Activated naive CD4-positive, alpha-beta T cell treated with anti-CD3 and anti-CD28 coated beads, Interleukin-2, amount 50 U/mL, for 24 hours (primary cell): ENCODE measurements around the gene HIC2.
"Not testable (repeated sequence)": the region's sequence is repeated elsewhere in the genome, so short reads cannot be mapped to it uniquely, and the experiment has no call there.

Experiments
- H3K27ac Mint-ChIP-seq: one replicate; pipeline ENCODE4 v1.8.0; 2021; ENCODE audit warnings: mild to moderate bottlenecking, mixed read lengths
- H3K27me3 Mint-ChIP-seq: one replicate; pipeline ENCODE4 v1.8.0; 2021; ENCODE audit warnings: mixed read lengths
- H3K36me3 Mint-ChIP-seq: one replicate; pipeline ENCODE4 v1.8.0; 2021; ENCODE audit warnings: mixed read lengths
- H3K4me1 Mint-ChIP-seq: one replicate; pipeline ENCODE4 v1.8.0; 2021; ENCODE audit warnings: mixed read lengths
- H3K4me3 Mint-ChIP-seq: one replicate; pipeline ENCODE4 v1.8.0; 2021; ENCODE audit warnings: mild to moderate bottlenecking, mixed read lengths
- H3K9me3 Mint-ChIP-seq: one replicate; pipeline ENCODE4 v1.8.0; 2021; ENCODE audit warnings: mixed read lengths

The HIC2 gene

DNA sequence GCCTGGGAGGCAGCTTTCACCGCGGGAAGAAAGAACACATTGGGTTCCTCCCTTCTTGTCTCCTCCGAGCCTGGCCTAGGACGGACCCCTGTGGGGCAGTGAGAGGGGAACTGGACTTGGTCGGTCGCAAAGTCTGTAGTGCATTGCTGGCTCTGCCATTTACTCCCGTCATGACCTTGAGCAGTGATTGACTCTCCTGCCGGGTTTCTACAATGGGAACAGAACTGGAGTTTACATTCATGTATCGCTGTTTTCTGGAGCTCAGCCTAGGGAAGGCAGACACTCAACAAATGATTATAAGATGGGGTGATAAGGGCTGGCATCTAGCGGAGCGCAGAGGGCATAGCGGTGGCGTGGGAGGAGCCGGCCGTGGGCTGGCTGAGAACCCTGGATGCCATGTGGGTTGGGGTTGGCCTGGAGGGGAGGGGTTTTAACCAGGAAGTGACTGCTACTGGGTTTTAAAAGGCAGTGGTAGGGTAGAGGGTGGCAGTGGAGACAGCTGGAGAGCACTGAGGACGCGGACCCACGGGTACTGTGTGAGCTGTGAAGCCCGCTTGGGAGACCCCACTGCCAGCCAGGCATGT, 3.1 kb downstream of the HIC2 start:
- H3K9me3 Mint-ChIP-seq, H3K4me3 Mint-ChIP-seq, H3K36me3 Mint-ChIP-seq, H3K27ac Mint-ChIP-seq, H3K4me1 Mint-ChIP-seq, H3K27me3 Mint-ChIP-seq: not testable (repeated sequence)

DNA sequence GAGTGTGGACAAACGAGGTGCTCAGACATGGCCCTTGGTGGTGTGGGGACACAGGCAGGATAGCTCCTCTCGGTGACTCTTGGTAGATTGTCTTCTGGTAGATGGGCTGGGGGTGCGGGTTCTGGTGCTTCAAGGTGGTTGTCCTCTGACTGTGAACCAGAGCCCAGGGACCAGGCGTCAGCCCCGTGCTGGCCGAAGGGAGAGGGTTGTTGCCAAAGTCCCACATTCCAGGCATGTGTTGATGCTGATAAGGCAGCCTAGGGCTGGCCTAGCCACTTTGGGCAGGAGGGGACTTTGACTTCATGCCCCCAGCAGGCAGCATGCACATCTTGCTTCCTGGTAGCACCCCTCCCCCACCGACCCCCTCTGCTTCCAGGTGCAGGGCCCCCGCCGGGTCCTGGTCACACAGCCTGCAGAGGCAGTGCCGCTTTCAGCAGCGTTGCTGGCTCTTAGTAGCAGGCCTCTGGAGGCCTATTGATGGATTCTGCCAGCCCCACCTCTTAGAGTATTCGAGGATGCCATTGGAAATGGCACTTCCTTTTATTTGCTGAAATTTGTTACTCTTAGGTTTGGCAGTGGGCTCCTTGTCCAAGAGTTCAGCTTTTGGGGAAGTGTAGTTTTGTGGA, 7.0 kb downstream of the HIC2 start:
- not testable (repeated sequence) for H3K4me3 Mint-ChIP-seq, H3K4me1 Mint-ChIP-seq, H3K9me3 Mint-ChIP-seq, H3K27me3 Mint-ChIP-seq, H3K27ac Mint-ChIP-seq, H3K36me3 Mint-ChIP-seq

DNA sequence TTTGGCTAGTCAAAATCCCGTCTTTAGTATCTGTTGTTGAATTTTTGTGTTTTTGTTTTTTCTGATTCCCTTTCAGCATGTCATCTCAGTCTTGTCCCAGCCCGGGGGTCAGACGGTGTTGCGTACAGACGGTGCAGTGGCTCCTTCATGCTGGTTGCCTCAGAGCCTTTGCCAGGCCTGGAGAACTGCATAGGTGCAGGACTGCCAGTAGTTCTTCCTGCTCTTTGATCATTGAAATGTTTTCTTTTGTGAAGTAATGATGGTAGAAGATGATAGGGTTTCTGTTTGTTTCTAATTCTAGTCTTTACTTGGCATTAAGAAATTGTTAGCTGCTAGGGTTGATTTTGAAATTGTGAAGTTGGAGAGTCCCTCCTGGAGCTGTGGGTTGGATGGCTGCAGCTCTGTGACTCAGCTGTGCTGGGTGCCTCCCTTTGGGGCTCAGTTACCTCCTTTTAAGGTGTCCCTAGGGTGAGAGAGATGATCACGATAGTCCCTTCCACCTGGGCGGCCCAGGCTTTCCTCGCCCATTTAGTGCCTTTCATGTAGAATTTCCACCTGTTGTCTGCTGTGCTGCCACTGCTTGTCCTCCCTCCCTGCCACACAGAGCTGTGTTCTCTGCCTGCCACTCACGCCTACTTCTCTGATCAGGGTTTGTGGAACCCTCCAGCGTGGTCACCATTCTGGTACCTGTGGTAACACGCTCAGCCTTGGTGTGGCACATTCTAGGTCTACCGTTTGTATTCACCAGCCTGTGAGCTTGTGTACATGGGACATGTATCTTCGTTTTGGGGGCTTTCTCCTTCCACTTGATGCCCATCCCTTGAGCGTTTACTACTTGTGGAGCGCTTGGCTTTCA, 17.4 kb downstream of the HIC2 start:
- H3K27me3 Mint-ChIP-seq: not testable (repeated sequence)

DNA sequence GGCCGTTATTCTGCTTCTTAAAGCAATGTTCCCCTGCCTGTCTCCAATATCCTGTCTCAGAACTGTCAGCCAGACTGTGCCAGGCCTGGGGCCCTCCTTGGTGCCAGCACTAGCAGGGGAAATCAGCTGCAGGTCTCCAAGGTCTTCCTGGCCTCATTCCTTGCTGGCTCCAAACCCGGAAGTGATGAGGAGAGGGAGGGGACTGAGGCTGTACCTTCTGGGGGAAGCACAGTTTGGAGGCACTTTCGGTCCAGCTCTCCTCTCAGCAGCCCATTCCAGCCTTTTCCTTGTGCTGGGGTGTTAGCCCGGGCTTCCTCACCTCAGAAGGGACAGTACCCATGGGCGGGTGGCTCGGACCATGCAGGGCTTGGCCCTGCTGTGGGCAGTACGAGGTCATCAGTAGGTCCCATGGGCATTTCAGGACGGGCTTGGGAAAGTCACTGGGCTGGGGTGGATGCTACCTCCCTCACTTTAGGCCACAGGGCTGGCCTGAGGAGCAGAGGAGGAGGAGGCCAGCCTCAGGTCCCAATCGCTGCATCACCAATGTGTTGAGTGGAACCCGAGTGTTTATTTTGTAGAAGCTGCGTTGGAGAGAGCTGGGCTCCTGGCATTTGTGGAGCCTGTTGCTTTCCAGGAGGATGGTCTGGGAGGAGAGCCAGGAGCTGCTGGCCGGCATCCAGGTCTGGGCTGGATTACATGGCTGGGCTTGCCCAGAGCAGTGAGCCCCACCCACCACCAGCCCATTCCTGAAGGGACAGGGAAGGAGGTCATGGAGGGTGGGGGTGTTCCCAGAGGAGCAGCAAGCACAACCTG, 19.0 kb downstream of the HIC2 start:
- H3K4me3 Mint-ChIP-seq, H3K9me3 Mint-ChIP-seq, H3K27ac Mint-ChIP-seq, H3K27me3 Mint-ChIP-seq, H3K4me1 Mint-ChIP-seq, H3K36me3 Mint-ChIP-seq: not testable (repeated sequence)

More for the DNA sequence above, 17.4 kb downstream of the HIC2 start:
- not testable (repeated sequence) for H3K9me3 Mint-ChIP-seq, H3K27ac Mint-ChIP-seq, H3K36me3 Mint-ChIP-seq, H3K4me3 Mint-ChIP-seq, H3K4me1 Mint-ChIP-seq

DNA sequence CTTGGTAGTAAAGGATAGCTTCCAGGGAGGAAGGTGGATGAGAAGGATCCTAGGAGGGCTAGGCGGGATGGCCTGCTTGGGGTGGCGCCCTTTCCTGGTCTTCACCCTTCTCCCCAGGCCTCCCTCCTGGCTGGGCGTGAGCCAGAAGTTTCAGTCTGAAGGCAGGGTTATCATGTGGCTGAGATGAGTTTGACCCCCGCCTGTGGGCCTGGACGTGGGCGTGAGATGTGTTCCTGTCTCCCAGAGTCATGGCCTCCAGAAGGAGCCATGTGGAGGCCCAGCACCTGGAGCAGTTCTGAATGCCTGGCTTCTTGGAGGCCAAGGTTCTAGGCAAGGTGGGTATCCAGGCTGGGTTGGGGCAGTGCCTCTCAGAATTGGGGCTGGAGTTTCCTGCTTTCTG, 20.8 kb downstream of the HIC2 start:
- H3K27me3 Mint-ChIP-seq, H3K36me3 Mint-ChIP-seq, H3K9me3 Mint-ChIP-seq, H3K27ac Mint-ChIP-seq, H3K4me3 Mint-ChIP-seq, H3K4me1 Mint-ChIP-seq: not testable (repeated sequence)

DNA sequence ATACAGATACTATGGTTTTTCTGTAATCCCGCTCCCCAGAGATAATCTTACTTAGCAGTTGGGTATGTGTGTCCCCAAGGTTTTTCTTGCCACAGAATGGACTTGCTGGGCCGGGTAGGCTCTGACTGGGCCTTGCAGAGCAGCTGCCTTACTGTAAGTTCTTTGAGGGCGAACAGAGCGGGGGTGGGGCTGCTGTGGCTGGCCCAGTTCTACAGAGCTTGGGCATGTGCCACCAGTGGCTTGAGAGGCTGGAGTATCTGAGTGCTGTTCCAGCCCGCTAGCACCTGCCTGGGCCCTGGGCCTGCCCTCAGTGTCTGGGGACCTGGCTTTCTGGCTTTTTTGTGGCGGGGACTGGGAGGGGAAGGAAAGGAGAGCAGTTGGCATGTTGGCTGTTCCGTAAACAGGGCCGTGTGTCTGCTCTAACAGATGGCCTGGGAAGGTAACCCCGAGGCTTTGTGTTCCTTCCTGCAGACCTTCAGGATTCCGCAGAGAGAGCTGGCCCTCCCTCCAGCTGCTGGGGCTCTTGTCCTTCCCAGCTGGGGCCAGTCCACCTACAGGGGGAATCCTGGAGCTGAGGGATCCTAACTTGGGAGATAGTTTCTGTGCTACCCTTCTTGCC, 23.0 kb downstream of the HIC2 start:
- H3K4me1 Mint-ChIP-seq, H3K36me3 Mint-ChIP-seq, H3K27ac Mint-ChIP-seq, H3K9me3 Mint-ChIP-seq, H3K27me3 Mint-ChIP-seq, H3K4me3 Mint-ChIP-seq: not testable (repeated sequence)

DNA sequence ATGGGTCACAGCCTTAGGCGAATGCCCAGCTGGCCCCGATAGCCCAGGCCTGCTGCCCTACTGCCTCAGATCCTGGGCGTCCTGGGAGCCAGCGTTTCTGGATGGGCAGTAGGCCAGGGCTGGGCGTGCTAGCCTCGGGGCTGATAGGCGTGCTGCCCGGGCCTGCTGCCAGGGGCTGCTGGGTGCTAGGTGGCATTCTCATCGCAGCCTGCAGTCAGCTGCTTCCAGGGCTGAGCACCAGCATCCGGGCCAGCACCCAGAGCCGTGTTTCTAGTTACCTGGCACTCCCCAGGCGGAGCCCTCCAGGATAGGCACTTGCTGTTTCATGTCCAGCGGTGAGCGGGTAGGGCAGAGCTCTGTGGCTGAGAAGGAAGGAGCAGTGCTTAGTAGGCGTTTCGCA, 23.5 kb downstream of the HIC2 start:
- not testable (repeated sequence) for H3K27ac Mint-ChIP-seq

DNA sequence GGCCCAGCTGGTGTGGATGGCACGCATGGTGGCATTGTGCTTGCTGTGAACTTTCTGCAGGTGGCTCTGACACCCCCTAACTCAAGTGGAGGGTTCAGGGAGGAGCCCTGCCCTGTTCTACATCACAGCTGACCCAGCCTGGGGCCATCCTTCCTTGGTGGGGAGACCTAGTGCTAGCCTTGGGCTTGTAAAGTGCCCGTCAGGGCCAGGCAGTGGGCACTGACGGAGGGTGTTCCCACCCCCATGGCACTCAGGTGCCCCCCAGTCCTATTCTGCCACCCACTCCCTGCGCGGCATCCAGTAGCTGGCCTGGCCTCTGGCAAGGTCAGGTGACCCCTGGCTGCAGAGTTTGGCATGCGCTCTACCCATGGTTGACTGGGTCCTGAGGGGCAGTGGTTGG, 24.0 kb downstream of the HIC2 start:
- H3K27ac Mint-ChIP-seq, H3K9me3 Mint-ChIP-seq, H3K36me3 Mint-ChIP-seq, H3K4me1 Mint-ChIP-seq, H3K4me3 Mint-ChIP-seq, H3K27me3 Mint-ChIP-seq: not testable (repeated sequence)

More for the DNA sequence above, 23.5 kb downstream of the HIC2 start:
- not testable (repeated sequence) for H3K27me3 Mint-ChIP-seq, H3K4me3 Mint-ChIP-seq, H3K36me3 Mint-ChIP-seq, H3K4me1 Mint-ChIP-seq, H3K9me3 Mint-ChIP-seq

DNA sequence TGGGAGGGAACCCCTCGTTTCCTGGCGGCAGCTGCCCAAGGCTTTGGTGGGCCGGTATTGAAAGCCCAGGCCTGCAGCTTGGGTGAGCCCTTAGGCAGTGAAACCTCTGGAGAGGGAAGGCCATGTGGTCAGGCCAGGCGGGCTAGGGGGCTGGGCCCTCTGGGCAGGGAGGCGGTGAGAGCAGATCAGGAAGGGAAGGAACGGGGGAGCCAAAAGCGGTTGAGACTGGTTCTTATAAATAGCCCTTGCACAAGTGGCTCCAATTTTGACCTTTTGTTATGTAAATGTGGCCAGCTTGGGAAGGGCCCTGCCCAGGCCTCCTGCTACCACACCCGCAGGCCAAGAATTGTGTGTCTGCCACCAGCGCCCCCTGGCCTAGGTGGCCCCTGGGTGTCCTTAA, 25.0 kb downstream of the HIC2 start:
- H3K4me1 Mint-ChIP-seq, H3K9me3 Mint-ChIP-seq, H3K27ac Mint-ChIP-seq, H3K36me3 Mint-ChIP-seq, H3K27me3 Mint-ChIP-seq, H3K4me3 Mint-ChIP-seq: not testable (repeated sequence)

DNA sequence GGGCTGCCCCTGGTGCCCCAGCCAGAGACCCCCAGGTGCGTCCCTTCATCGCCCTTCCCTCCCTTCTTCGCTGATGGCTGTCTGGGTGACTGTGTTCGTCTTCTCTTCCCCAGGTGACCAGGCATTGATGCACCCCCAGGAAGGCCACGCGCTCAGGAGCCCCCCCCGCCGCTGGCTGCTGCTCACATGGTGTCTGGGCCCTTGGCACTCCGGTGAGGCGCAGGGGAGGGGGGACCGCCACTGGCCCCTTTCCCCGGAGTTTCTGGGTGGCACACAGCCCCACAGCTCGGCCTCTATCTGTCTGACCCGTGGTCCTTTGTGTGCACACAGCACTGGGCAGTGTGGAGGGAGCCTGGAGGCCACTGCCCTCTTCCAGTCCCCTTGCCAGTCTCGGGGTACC, 25.5 kb downstream of the HIC2 start:
- H3K27me3 Mint-ChIP-seq, H3K36me3 Mint-ChIP-seq, H3K4me3 Mint-ChIP-seq, H3K9me3 Mint-ChIP-seq, H3K4me1 Mint-ChIP-seq, H3K27ac Mint-ChIP-seq: not testable (repeated sequence)

DNA sequence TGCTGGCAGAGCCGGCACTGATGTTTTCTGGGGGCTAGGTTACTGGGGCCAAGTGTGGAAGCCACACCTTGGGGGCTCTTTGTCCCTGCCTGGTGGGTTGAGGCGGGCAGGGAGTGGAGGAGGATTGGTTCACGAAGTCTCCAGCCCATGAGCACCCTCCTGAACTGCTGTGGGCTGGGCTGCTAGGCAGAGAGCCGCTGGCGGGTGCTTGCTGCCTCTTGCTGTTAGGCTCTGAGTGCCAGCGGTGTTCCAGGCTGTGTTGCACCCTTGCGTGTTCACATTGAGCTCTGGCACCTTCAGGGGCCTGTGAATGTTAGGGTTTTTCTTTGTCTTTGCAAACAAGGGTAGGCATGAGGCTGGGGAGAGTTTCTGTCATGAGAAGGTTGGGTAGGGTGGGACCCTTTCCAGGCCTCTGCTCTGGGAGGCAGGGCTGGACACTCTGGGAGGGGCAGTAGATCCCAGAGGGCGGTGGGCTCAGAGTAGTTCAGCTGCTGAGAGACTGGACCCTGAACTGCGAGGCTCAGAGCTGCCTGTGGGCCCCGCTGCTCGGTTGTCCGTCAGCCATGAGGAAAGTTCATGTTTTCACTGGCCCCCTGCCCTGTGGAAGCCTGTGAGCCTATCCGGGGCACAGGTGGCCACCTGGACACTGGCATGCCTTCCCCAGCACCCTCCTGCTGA, 26.0 kb downstream of the HIC2 start:
- H3K9me3 Mint-ChIP-seq: no peaks in the 10 kb centered on the region
- no peak overlapping the region for H3K4me3 Mint-ChIP-seq
- H3K4me1 Mint-ChIP-seq: no peaks in the 10 kb centered on the region
- no peaks in the 10 kb centered on the region for H3K36me3 Mint-ChIP-seq
- H3K27me3 Mint-ChIP-seq: no peaks in the 10 kb centered on the region
- H3K27ac Mint-ChIP-seq: no peak overlapping the region

DNA sequence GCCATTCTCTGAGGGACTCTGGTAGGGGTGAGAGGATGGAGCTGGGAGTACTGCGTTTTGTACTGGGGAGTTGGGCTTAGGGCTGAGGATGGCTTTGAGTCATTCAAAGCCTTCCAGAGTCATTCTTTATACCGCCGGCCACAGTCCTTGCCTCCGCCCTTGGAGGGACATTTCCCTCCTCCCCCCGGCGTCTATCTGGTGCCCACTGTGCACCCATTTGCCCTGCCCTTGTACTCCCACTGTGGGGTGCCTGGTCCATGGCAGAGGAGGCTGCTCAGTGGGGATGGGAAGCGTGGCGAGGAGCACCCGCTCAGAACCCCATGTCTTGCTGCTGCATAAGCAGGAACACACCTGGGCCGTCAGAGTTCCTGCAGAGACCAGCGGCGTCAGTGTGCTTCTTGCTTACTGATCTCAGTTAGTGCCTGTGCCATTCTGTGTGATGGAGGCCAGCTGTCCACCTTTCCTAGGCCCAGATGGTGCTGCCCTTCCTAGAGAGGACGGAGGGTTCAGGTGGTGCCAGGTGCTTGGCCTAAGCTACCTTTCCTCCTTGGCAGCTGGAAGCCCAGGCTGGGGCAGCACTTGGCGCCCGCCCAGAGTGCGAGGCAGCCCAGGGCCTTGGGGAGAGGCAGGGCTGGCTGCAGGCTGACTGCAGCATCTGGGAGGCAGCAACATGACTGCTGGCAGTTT, 26.7 kb downstream of the HIC2 start:
- Mint-ChIP-seq H3K27ac (no peak overlapping the region), H3K4me1 (no peaks in the 10 kb centered on the region)

DNA sequence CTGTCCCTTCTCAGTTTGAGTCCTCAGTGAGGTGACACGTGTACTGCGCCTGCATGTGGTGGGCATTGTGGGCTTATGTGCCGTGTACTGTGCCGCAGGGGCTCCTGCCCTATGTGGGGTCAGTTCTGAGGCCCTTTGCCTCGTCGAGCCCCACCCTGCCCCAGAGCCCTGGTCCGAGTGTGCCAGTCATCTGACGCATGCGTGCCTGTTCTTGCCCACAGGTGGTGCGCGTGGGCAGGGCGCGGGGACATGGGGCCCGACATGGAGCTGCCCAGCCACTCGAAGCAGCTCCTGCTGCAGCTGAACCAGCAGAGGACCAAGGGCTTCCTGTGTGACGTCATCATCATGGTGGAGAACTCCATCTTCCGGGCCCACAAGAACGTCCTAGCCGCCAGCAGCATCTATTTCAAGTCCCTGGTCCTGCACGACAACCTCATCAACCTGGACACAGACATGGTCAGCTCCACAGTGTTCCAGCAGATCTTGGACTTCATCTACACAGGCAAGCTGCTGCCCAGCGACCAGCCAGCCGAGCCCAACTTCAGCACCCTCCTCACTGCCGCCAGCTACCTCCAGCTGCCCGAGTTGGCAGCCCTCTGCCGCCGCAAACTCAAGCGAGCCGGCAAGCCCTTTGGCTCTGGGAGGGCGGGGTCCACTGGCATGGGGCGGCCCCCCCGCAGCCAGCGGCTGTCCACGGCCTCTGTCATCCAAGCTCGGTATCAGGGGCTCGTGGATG, 27.7 kb downstream of the HIC2 start:
- no peak overlapping the region for H3K4me3 Mint-ChIP-seq
- H3K27ac Mint-ChIP-seq: no peak overlapping the region
- H3K27me3 Mint-ChIP-seq: no peaks in the 10 kb centered on the region
- no peaks in the 10 kb centered on the region for H3K4me1 Mint-ChIP-seq
- H3K9me3 Mint-ChIP-seq: no peaks in the 10 kb centered on the region
- H3K36me3 Mint-ChIP-seq: no peaks in the 10 kb centered on the region

More for the DNA sequence above, 26.7 kb downstream of the HIC2 start:
- no peaks in the 10 kb centered on the region for H3K27me3 Mint-ChIP-seq
- no peaks in the 10 kb centered on the region for H3K9me3 Mint-ChIP-seq
- no peak overlapping the region for H3K4me3 Mint-ChIP-seq
- no peaks in the 10 kb centered on the region for H3K36me3 Mint-ChIP-seq

DNA sequence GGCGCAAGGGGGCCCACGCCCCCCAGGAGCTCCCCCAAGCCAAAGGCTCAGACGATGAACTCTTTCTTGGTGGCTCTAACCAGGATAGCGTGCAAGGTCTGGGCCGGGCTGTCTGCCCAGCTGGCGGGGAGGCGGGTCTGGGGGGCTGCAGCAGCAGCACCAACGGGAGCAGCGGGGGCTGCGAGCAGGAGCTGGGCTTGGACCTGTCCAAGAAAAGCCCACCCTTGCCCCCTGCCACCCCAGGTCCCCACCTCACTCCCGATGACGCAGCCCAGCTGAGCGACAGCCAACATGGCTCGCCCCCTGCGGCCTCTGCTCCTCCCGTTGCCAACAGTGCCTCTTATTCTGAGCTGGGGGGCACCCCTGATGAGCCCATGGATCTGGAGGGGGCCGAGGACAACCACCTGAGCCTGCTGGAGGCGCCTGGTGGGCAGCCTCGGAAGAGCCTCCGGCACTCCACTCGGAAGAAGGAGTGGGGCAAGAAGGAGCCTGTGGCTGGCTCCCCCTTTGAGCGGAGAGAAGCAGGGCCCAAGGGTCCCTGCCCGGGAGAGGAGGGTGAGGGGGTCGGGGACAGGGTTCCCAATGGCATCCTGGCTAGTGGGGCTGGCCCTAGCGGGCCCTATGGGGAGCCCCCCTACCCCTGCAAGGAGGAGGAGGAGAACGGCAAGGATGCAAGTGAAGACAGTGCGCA, 28.4 kb downstream of the HIC2 start:
- Mint-ChIP-seq H3K27me3 (no peaks in the 10 kb centered on the region), H3K36me3 (no peaks in the 10 kb centered on the region), H3K9me3 (no peaks in the 10 kb centered on the region), H3K4me3 (no peak overlapping the region), H3K27ac (no peak overlapping the region), H3K4me1 (no peaks in the 10 kb centered on the region)
